GM23338 (cell line): ENCODE measurements around the gene ZCCHC10. TPM values are rescaled to one million over a fixed set of nuclear protein-coding genes. Genes with fewer than 3 reads are reported as not detected.
A peak's percentile ranks its signal among the peaks of the same experiment; 100 is the strongest.

Source experiments
- ATAC-seq: fragments of 200-7000 bp; cut with Tn5 transposase; 3 replicates; pipeline ENCODE4 v1.9.1; 2020
- DNase-seq: peaks from one replicate; pipeline ENCODE4 v3.0.0-alpha.2; 2015; ENCODE audit warnings: low spot score
- H2AFZ ChIP-seq: fragments of 200-600 bp; sonication (generic); 2 replicates; pipeline ENCODE4 v1.8.0; 2016; ENCODE audit warnings: antibody characterized with exemption, mild to moderate bottlenecking, moderate library complexity
- H3F3A ChIP-seq: fragments of 200-600 bp; sonication (generic); replicated peaks from 2 replicates; pipeline ENCODE4 v1.8.0; 2017; ENCODE audit warnings: antibody characterized with exemption, mixed run types, low read depth
- H3K27ac ChIP-seq: fragments of 200-600 bp; sonication (generic); 2 replicates; pipeline ENCODE4 v1.6.1; 2016; ENCODE audit warnings: low read depth
- H3K27me3 ChIP-seq: fragments of 200-600 bp; sonication (generic); 2 replicates; pipeline ENCODE4 v1.8.0; 2016; ENCODE audit warnings: mild to moderate bottlenecking, mixed run types, moderate library complexity; ENCODE audit not compliant: insufficient read depth
- H3K36me3 ChIP-seq: fragments of 200-600 bp; sonication (generic); 2 replicates; pipeline ENCODE4 v1.8.0; 2016; ENCODE audit warnings: mild to moderate bottlenecking; ENCODE audit not compliant: insufficient read depth
- H3K4me1 ChIP-seq: fragments of 200-600 bp; sonication (generic); 2 replicates; pipeline ENCODE4 v1.8.0; 2016; ENCODE audit warnings: mild to moderate bottlenecking, moderate library complexity; ENCODE audit not compliant: insufficient read depth
- H3K4me2 ChIP-seq: fragments of 200-600 bp; sonication (generic); 2 replicates; pipeline ENCODE4 v1.7.1; 2017; ENCODE audit warnings: mixed run types
- H3K4me3 ChIP-seq: fragments of 200-600 bp; sonication (generic); 2 replicates; pipeline ENCODE4 v1.6.1; 2016; ENCODE audit warnings: mixed run types
- H3K79me2 ChIP-seq: fragments of 200-600 bp; sonication (generic); replicated peaks from 2 replicates; pipeline ENCODE4 v1.8.0; 2017; ENCODE audit warnings: mild to moderate bottlenecking; ENCODE audit not compliant: insufficient read depth
- H3K9me2 ChIP-seq: fragments of 200-600 bp; sonication (generic); 2 replicates; pipeline ENCODE4 v1.8.0; 2017; ENCODE audit not compliant: insufficient read depth
- H4K20me1 ChIP-seq: fragments of 200-600 bp; sonication (generic); replicated peaks from 2 replicates; pipeline ENCODE4 v1.8.0; 2017; ENCODE audit warnings: mild to moderate bottlenecking; ENCODE audit not compliant: insufficient read depth
- H3K27ac Mint-ChIP-seq: 2 replicates; pipeline ENCODE4 v1.8.0; 2020; ENCODE audit warnings: inconsistent platforms, mild to moderate bottlenecking, moderate library complexity, mixed read lengths
- H3K27me3 Mint-ChIP-seq: 3 replicates; pipeline ENCODE4 v1.8.0; 2022; ENCODE audit warnings: low read depth, mild to moderate bottlenecking, moderate library complexity, mixed read lengths, inconsistent platforms; ENCODE audit not compliant: insufficient read depth, poor library complexity
- H3K36me3 Mint-ChIP-seq: 3 replicates; pipeline ENCODE4 v1.8.0; 2021; ENCODE audit warnings: low read depth, mild to moderate bottlenecking, inconsistent platforms, moderate library complexity, mixed read lengths
- H3K4me1 Mint-ChIP-seq: 3 replicates; pipeline ENCODE4 v1.8.0; 2020; ENCODE audit warnings: mild to moderate bottlenecking, inconsistent platforms, mixed read lengths
- H3K4me3 Mint-ChIP-seq: 3 replicates; pipeline ENCODE4 v1.8.0; 2021; ENCODE audit warnings: moderate library complexity, mild to moderate bottlenecking, inconsistent platforms, mixed read lengths
- H3K9me3 Mint-ChIP-seq: 3 replicates; pipeline ENCODE4 v1.8.0; 2020; ENCODE audit warnings: moderate library complexity, mild to moderate bottlenecking, inconsistent platforms, mixed read lengths
- CREB1 ChIP-seq: fragments of 250-450 bp; sonication (Bioruptor Pico); IDR thresholded peaks from 2 replicates; pipeline ENCODE4 v1.5.0; 2020; ENCODE audit warnings: low read depth, mild to moderate bottlenecking, moderate library complexity
- EZH2 ChIP-seq: fragments of 200-600 bp; sonication (generic); IDR thresholded peaks from one replicate; pipeline ENCODE4 v1.8.0; 2017; ENCODE audit warnings: antibody characterized with exemption, mild to moderate bottlenecking, low read depth; ENCODE audit not compliant: unreplicated experiment
- EZH2phosphoT487 ChIP-seq: fragments of 200-600 bp; sonication (generic); IDR thresholded peaks from one replicate; pipeline ENCODE4 v1.8.1; 2018; ENCODE audit warnings: antibody characterized with exemption; ENCODE audit not compliant: unreplicated experiment
- JUNB ChIP-seq: IDR thresholded peaks from one replicate; pipeline ENCODE4 v1.6.1; 2016; ENCODE audit warnings: antibody characterized with exemption; ENCODE audit not compliant: unreplicated experiment
- NANOG ChIP-seq: IDR thresholded peaks from 2 replicates; pipeline ENCODE4 v1.6.1; 2016; ENCODE audit warnings: antibody characterized with exemption, borderline replicate concordance
- POLR2AphosphoS5 ChIP-seq: IDR thresholded peaks from 2 replicates; pipeline ENCODE4 v1.6.1; 2016; ENCODE audit warnings: antibody characterized with exemption, low read depth
- STAT1 ChIP-seq: IDR thresholded peaks from one replicate; pipeline ENCODE4 v1.6.1; 2016; ENCODE audit warnings: antibody characterized with exemption; ENCODE audit not compliant: unreplicated experiment
- ZNF114 ChIP-seq: fragments of 250-450 bp; sonication (Bioruptor Pico); IDR thresholded peaks from 2 replicates; pipeline ENCODE4 v1.5.0; 2020; ENCODE audit warnings: mild to moderate bottlenecking, moderate library complexity
- ZNF331 ChIP-seq: fragments of 250-450 bp; sonication (Bioruptor Pico); IDR thresholded peaks from 2 replicates; pipeline ENCODE4 v1.5.0; 2020; ENCODE audit warnings: low read depth, mild to moderate bottlenecking, moderate library complexity
- polyA plus RNA-seq: library from polyadenylated mRNA; unstranded; fragments of >200 nt; fragmentation: Nextera tagmentation; extraction: Ambion mirVana; gene quantifications from 2 replicates; pipeline ENCODE4 v1.2.1, GENCODE V29; 2016
- total RNA-seq: library from RNA; depleted of rRNA; stranded (reverse); fragments of >200 nt; shearing (Covaris generic); gene quantifications from 2 replicates; pipeline ENCODE4 v1.2.3, GENCODE V29; 2014
- TF ChIP-seq, protein P1 (sequence below): IDR thresholded peaks from 2 replicates; pipeline ENCODE4 v1.6.1; 2016; ENCODE audit warnings: antibody characterized with exemption
- TF ChIP-seq, protein P2 (sequence below): IDR thresholded peaks from one replicate; pipeline ENCODE4 v1.6.1; 2018; ENCODE audit warnings: antibody characterized with exemption; ENCODE audit not compliant: unreplicated experiment
- TF ChIP-seq, protein P3 (sequence below), 2 experiments: fragments of 200-600 bp in 1 of 2; sonication (generic) in 1 of 2; conservative IDR thresholded peaks; 2 replicates each; pipeline versions ENCODE4 v1.5.1 to v1.6.1; 2016 to 2017; ENCODE audit warnings: antibody characterized with exemption in 2 of 2, low read depth in 2 of 2, mild to moderate bottlenecking in 2 of 2, moderate library complexity in 1 of 2
- TF ChIP-seq, protein P4 (sequence below): fragments of 250-450 bp; sonication (Bioruptor Pico); IDR thresholded peaks from 2 replicates; pipeline ENCODE4 v1.5.0; 2020; ENCODE audit warnings: mild to moderate bottlenecking, moderate library complexity

Gene ZCCHC10
- total and polyA plus RNA-seq, 2 experiments from 2014 or later, result 25.3 to 90.1 TPM

DNA sequence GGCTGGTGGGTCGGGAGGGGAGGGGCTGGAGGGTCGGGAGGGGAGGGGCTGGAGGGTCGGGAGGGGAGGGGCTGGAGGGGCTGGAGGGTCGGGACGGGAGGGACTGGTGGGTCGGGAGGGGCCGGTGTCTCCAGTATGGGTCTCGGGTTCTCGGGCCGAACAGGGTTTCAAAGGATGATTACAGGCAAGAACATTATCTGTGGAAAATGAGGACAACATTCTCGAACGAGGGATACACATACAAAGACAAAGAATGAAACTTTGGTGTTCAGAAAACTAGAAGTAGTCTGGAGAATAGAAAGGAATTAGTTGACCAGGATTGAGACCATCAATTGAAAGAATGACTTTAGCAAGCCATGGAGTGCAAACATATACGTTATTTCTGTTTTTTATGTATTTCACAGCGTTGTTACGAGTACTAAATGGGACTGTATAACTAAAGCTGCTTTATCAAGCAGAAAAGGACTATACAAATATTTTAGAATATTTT lies 360 bp upstream of the ZCCHC10 start:
- H3K36me3 ChIP-seq, result no peaks in the 10 kb centered on the region
- peak overlapping the region; percentile 82 for H2AFZ ChIP-seq
- ATAC-seq (no peak), DNase-seq (no peak)
- H3K4me3 ChIP-seq, result peak overlapping the region; percentile 44
- Mint-ChIP-seq H3K27me3 (no peaks in the 10 kb centered on the region), H3K4me1 (peaks cover 13% of the 10 kb centered on the region), H3K36me3 (no peaks in the 10 kb centered on the region; the same call in 2 of the 3 replicates), H3K4me3 (peak overlapping the region; percentile 95), H3K9me3 (no peaks in the 10 kb centered on the region), H3K27ac (no peak overlapping the region; the same call in 1 of the 2 replicates)
- H3K27me3 ChIP-seq, result no peaks in the 10 kb centered on the region
- peak overlapping the region; percentile 69 for H3K4me2 ChIP-seq
- H3K4me1 ChIP-seq, result peaks cover 4% of the 10 kb centered on the region; the same call in 1 of the 2 replicates
- no peak overlapping the region for H3K27ac ChIP-seq
- no peaks in the 10 kb centered on the region for H3K9me2 ChIP-seq
- no peaks in the 10 kb centered on the region; the same call in 1 of the 2 replicates for H4K20me1 ChIP-seq
- TF ChIP-seq, protein P1, sequence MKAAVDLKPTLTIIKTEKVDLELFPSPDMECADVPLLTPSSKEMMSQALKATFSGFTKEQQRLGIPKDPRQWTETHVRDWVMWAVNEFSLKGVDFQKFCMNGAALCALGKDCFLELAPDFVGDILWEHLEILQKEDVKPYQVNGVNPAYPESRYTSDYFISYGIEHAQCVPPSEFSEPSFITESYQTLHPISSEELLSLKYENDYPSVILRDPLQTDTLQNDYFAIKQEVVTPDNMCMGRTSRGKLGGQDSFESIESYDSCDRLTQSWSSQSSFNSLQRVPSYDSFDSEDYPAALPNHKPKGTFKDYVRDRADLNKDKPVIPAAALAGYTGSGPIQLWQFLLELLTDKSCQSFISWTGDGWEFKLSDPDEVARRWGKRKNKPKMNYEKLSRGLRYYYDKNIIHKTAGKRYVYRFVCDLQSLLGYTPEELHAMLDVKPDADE, result no peak
- TF ChIP-seq, protein P2, sequence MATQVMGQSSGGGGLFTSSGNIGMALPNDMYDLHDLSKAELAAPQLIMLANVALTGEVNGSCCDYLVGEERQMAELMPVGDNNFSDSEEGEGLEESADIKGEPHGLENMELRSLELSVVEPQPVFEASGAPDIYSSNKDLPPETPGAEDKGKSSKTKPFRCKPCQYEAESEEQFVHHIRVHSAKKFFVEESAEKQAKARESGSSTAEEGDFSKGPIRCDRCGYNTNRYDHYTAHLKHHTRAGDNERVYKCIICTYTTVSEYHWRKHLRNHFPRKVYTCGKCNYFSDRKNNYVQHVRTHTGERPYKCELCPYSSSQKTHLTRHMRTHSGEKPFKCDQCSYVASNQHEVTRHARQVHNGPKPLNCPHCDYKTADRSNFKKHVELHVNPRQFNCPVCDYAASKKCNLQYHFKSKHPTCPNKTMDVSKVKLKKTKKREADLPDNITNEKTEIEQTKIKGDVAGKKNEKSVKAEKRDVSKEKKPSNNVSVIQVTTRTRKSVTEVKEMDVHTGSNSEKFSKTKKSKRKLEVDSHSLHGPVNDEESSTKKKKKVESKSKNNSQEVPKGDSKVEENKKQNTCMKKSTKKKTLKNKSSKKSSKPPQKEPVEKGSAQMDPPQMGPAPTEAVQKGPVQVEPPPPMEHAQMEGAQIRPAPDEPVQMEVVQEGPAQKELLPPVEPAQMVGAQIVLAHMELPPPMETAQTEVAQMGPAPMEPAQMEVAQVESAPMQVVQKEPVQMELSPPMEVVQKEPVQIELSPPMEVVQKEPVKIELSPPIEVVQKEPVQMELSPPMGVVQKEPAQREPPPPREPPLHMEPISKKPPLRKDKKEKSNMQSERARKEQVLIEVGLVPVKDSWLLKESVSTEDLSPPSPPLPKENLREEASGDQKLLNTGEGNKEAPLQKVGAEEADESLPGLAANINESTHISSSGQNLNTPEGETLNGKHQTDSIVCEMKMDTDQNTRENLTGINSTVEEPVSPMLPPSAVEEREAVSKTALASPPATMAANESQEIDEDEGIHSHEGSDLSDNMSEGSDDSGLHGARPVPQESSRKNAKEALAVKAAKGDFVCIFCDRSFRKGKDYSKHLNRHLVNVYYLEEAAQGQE, result no peak
- TF ChIP-seq POLR2AphosphoS5 (no peak), ZNF331 (CRISPR knock-in tag) (no peak), EZH2phosphoT487 (no peak), NANOG (no peak), JUNB (no peak), ZNF114 (CRISPR knock-in tag) (no peak), CREB1 (CRISPR knock-in tag) (no peak), EZH2 (no peak), STAT1 (no peak)
- TF ChIP-seq, protein P3, sequence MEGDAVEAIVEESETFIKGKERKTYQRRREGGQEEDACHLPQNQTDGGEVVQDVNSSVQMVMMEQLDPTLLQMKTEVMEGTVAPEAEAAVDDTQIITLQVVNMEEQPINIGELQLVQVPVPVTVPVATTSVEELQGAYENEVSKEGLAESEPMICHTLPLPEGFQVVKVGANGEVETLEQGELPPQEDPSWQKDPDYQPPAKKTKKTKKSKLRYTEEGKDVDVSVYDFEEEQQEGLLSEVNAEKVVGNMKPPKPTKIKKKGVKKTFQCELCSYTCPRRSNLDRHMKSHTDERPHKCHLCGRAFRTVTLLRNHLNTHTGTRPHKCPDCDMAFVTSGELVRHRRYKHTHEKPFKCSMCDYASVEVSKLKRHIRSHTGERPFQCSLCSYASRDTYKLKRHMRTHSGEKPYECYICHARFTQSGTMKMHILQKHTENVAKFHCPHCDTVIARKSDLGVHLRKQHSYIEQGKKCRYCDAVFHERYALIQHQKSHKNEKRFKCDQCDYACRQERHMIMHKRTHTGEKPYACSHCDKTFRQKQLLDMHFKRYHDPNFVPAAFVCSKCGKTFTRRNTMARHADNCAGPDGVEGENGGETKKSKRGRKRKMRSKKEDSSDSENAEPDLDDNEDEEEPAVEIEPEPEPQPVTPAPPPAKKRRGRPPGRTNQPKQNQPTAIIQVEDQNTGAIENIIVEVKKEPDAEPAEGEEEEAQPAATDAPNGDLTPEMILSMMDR (conservative IDR thresholded peaks at IDR 0.05; ENCODE audit: low read depth in 2 of 2), result no peak
- TF ChIP-seq, protein P4, sequence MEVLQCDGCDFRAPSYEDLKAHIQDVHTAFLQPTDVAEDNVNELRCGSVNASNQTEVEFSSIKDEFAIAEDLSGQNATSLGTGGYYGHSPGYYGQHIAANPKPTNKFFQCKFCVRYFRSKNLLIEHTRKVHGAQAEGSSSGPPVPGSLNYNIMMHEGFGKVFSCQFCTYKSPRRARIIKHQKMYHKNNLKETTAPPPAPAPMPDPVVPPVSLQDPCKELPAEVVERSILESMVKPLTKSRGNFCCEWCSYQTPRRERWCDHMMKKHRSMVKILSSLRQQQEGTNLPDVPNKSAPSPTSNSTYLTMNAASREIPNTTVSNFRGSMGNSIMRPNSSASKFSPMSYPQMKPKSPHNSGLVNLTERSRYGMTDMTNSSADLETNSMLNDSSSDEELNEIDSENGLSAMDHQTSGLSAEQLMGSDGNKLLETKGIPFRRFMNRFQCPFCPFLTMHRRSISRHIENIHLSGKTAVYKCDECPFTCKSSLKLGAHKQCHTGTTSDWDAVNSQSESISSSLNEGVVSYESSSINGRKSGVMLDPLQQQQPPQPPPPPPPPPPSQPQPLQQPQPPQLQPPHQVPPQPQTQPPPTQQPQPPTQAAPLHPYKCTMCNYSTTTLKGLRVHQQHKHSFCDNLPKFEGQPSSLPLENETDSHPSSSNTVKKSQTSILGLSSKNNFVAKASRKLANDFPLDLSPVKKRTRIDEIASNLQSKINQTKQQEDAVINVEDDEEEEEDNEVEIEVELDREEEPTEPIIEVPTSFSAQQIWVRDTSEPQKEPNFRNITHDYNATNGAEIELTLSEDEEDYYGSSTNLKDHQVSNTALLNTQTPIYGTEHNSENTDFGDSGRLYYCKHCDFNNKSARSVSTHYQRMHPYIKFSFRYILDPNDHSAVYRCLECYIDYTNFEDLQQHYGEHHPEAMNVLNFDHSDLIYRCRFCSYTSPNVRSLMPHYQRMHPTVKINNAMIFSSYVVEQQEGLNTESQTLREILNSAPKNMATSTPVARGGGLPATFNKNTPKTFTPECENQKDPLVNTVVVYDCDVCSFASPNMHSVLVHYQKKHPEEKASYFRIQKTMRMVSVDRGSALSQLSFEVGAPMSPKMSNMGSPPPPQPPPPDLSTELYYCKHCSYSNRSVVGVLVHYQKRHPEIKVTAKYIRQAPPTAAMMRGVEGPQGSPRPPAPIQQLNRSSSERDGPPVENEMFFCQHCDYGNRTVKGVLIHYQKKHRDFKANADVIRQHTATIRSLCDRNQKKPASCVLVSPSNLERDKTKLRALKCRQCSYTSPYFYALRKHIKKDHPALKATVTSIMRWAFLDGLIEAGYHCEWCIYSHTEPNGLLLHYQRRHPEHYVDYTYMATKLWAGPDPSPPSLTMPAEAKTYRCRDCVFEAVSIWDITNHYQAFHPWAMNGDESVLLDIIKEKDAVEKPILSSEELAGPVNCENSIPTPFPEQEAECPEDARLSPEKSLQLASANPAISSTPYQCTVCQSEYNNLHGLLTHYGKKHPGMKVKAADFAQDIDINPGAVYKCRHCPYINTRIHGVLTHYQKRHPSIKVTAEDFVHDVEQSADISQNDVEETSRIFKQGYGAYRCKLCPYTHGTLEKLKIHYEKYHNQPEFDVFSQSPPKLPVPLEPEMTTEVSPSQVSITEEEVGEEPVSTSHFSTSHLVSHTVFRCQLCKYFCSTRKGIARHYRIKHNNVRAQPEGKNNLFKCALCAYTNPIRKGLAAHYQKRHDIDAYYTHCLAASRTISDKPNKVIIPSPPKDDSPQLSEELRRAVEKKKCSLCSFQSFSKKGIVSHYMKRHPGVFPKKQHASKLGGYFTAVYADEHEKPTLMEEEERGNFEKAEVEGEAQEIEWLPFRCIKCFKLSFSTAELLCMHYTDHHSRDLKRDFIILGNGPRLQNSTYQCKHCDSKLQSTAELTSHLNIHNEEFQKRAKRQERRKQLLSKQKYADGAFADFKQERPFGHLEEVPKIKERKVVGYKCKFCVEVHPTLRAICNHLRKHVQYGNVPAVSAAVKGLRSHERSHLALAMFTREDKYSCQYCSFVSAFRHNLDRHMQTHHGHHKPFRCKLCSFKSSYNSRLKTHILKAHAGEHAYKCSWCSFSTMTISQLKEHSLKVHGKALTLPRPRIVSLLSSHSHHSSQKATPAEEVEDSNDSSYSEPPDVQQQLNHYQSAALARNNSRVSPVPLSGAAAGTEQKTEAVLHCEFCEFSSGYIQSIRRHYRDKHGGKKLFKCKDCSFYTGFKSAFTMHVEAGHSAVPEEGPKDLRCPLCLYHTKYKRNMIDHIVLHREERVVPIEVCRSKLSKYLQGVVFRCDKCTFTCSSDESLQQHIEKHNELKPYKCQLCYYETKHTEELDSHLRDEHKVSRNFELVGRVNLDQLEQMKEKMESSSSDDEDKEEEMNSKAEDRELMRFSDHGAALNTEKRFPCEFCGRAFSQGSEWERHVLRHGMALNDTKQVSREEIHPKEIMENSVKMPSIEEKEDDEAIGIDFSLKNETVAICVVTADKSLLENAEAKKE (CRISPR knock-in tag), result no peak
- 0 out of 2 replicates have a peak, but pooled peaks cover 3% of the 10 kb centered on the region for H3F3A ChIP-seq
- peaks cover 43% of the 10 kb centered on the region for H3K79me2 ChIP-seq
